SK-N-SH treated with all-trans-retinoic acid at 6 μM for 48 hours (cell line): Measurements from ENCODE around the gene KCNMB2.

ENCODE experiments used
- ARNTL ChIP-seq: fragments of 450-650 bp; formaldehyde crosslinking; IDR thresholded peaks from 2 replicates; pipeline ENCODE4 v1.5.0; 2020; ENCODE audit warnings: low read depth, mild to moderate bottlenecking, moderate library complexity, borderline replicate concordance
- BACH2 ChIP-seq: fragments of 250-450 bp; sonication (Bioruptor Pico); IDR thresholded peaks from 2 replicates; pipeline ENCODE4 v1.9.0; 2021; ENCODE audit warnings: mild to moderate bottlenecking, borderline replicate concordance
- PATZ1 ChIP-seq: fragments of 250-450 bp; sonication (Bioruptor Pico); IDR thresholded peaks from 2 replicates; pipeline ENCODE4 v1.8.0; 2020; ENCODE audit warnings: mild to moderate bottlenecking, moderate library complexity, borderline replicate concordance
- POU6F1 ChIP-seq: fragments of 250-450 bp; sonication (Bioruptor Pico); IDR thresholded peaks from 2 replicates; pipeline ENCODE4 v1.8.0; 2021; ENCODE audit warnings: low read depth, mild to moderate bottlenecking, moderate library complexity, borderline replicate concordance
- PPARA ChIP-seq: fragments of 250-450 bp; sonication (Bioruptor Pico); IDR thresholded peaks from 2 replicates; pipeline ENCODE4 v1.5.0; 2020; ENCODE audit warnings: mild to moderate bottlenecking, borderline replicate concordance
- SNAI2 ChIP-seq: fragments of 250-450 bp; sonication (Bioruptor Pico); IDR thresholded peaks from 2 replicates; pipeline ENCODE4 v1.5.0; 2020; ENCODE audit warnings: mild to moderate bottlenecking, moderate library complexity
- TOX ChIP-seq: fragments of 250-450 bp; sonication (Bioruptor Pico); IDR thresholded peaks from 2 replicates; pipeline ENCODE4 v1.8.0; 2021; ENCODE audit warnings: mild to moderate bottlenecking, moderate library complexity, borderline replicate concordance
- ZC3H10 ChIP-seq: fragments of 250-450 bp; sonication (Bioruptor Pico); IDR thresholded peaks from 2 replicates; pipeline ENCODE4 v1.5.1; 2021; ENCODE audit warnings: mild to moderate bottlenecking, moderate library complexity
- ZFP3 ChIP-seq: fragments of 250-450 bp; sonication (Bioruptor Pico); IDR thresholded peaks from 2 replicates; pipeline ENCODE4 v1.5.0; 2020; ENCODE audit warnings: mild to moderate bottlenecking, moderate library complexity
- ZFP30 ChIP-seq: fragments of 450-650 bp; formaldehyde crosslinking; IDR thresholded peaks from 2 replicates; pipeline ENCODE4 v1.5.0; 2022; ENCODE audit warnings: mild to moderate bottlenecking, moderate library complexity
- ZNF565 ChIP-seq: fragments of 450-650 bp; formaldehyde crosslinking; conservative IDR thresholded peaks from 2 replicates; pipeline ENCODE4 v1.5.0; 2020; ENCODE audit warnings: low read depth, mild to moderate bottlenecking, moderate library complexity
- ZNF70 ChIP-seq: fragments of 450-650 bp; formaldehyde crosslinking; IDR thresholded peaks from 2 replicates; pipeline ENCODE4 v1.5.0; 2020; ENCODE audit warnings: mild to moderate bottlenecking, moderate library complexity
- TF ChIP-seq, protein P1 (sequence below): fragments of 250-450 bp; sonication (Bioruptor Pico); IDR thresholded peaks from 2 replicates; pipeline ENCODE4 v1.5.1; 2021; ENCODE audit warnings: mild to moderate bottlenecking, moderate library complexity

GRCh38 chr3:178513546-178514380 is 22.5 kb upstream of the KCNMB2 start:
- TF ChIP-seq TOX (CRISPR knock-in tag) (no peak), PPARA (CRISPR knock-in tag) (no peak), ZNF565 (CRISPR knock-in tag) (no peak), PATZ1 (no peak), BACH2 (no peak), ZFP3 (no peak), POU6F1 (CRISPR knock-in tag) (no peak), SNAI2 (CRISPR knock-in tag) (no peak), ZNF70 (CRISPR knock-in tag) (no peak), ARNTL (no peak), ZFP30 (CRISPR knock-in tag) (no peak), ZC3H10 (CRISPR knock-in tag) (no peak)
- TF ChIP-seq, protein P1, sequence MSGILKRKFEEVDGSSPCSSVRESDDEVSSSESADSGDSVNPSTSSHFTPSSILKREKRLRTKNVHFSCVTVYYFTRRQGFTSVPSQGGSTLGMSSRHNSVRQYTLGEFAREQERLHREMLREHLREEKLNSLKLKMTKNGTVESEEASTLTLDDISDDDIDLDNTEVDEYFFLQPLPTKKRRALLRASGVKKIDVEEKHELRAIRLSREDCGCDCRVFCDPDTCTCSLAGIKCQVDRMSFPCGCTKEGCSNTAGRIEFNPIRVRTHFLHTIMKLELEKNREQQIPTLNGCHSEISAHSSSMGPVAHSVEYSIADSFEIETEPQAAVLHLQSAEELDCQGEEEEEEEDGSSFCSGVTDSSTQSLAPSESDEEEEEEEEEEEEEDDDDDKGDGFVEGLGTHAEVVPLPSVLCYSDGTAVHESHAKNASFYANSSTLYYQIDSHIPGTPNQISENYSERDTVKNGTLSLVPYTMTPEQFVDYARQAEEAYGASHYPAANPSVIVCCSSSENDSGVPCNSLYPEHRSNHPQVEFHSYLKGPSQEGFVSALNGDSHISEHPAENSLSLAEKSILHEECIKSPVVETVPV: no peak
